Brain microvascular endothelial cell (primary cell): ENCODE measurements around the gene PGLYRP4.

Experiments used
- DNase-seq: peaks from one replicate; pipeline ENCODE4 v3.0.0-alpha.2; 2020
- H3K27ac ChIP-seq: fragments of 250-450 bp; sonication (Bioruptor Pico); 2 replicates; pipeline ENCODE4 v1.5.1; 2020; ENCODE audit warnings: mild to moderate bottlenecking, moderate library complexity
- H3K27me3 ChIP-seq: fragments of 250-450 bp; sonication (Bioruptor Pico); replicated peaks from 2 replicates; pipeline ENCODE4 v1.5.1; 2020; ENCODE audit warnings: mild to moderate bottlenecking
- H3K36me3 ChIP-seq: fragments of 250-450 bp; sonication (Bioruptor Pico); replicated peaks from 2 replicates; pipeline ENCODE4 v1.5.1; 2020; ENCODE audit warnings: mild to moderate bottlenecking
- H3K4me3 ChIP-seq: 2 replicates; pipeline ENCODE4 v1.5.1; 2011; ENCODE audit warnings: low read depth, mild to moderate bottlenecking, control low read depth, low read length, moderate library complexity
- CTCF ChIP-seq: IDR thresholded peaks from 2 replicates; pipeline ENCODE4 v1.5.1; 2011; ENCODE audit warnings: low read depth, mild to moderate bottlenecking, moderate library complexity, low read length, control low read depth, inconsistent platforms; ENCODE audit errors: missing control alignments
- in situ Hi-C: cut with HindIII; loops from 2 replicates; pipeline ENCODE4 v1.10.0; 2017; ENCODE audit warnings: low sequenced_read_pairs, low pct_ligation_motif_present

Gene PGLYRP4

DNA sequence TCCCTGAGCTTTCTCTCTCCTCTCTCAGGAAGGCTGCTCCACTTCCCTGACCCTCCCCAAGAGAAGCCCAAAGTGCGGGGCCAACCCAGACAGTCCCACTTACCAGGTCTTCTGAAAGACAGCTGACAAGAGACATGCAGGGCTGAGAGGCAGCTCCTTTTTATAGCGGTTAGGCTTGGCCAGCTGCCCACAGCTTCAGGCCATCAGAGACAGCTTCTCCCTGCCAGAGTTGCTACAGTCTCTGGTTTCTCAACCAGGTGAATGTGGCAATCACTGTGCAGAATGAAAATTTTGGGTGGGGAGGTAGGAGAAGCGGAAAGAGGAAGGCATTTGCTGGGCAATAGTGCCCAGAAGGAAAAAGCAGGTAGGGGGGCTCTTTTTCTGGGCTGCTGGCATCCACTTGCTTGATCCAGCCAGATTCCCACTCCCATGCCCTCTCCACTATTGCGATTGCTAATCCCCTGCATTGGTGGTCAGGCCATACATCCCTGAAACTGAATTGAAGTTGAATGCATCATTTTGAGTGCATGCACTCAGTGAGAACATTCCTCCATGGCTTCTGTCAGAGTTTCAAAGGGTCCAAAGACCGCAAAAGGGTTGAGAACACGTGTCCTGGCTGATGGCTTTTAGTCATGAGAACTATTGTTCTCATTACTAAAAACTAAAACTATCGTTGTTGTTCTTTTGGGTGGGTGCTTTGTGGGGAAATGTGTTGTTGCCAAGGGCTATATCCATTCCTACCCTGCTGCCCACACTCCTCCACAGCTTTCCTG, 42.5 kb upstream of the PGLYRP4 start, which contains the start of gene S100A8:
Gene S100A8, minus strand, starts transcription at position 136 of the 773 bp plus-strand sequence. CDS start 538 bp downstream, outside the sequence.
- in situ Hi-C loops: no loop called here
- no peaks in the 10 kb centered on the region for H3K36me3 ChIP-seq
- no peak for DNase-seq
- H3K4me3 ChIP-seq: no peak within 1 kb of the TSS
- no peak for TF ChIP-seq CTCF
- no peak within 1 kb of the TSS for H3K27ac ChIP-seq
- H3K27me3 ChIP-seq: no peaks in the 10 kb centered on the region

GRCh38 chr1:153389973-153390879, 41.6 kb upstream of the PGLYRP4 start:
- DNase-seq: no peak
- in situ Hi-C loops: no loop called here
- no peak for TF ChIP-seq CTCF

DNA sequence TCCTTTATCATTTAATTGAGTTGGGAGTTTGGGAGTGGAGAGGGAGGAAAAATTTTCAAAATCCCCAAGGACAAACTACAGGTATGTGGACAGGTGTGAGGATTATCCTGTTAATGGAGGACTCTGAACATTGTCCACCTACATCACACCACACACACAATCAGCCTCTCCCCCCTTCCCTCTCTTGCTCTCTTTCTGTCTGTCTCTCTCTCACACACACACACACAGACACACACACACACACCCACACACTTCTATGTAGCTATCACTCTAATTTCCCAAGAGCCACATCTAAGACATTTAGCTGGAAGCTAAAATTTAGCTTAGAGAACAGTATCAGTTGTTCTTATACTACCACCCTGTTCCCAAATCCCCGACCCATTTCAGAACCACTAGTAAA, 40.8 kb upstream of the PGLYRP4 start:
- in situ Hi-C loops: no loop called here
- no peak for DNase-seq
- no peaks in the 10 kb centered on the region for H3K27me3 ChIP-seq
- H3K4me3 ChIP-seq: no peak overlapping the region
- no peak overlapping the region for H3K27ac ChIP-seq
- no peaks in the 10 kb centered on the region for H3K36me3 ChIP-seq
- no peak for TF ChIP-seq CTCF

More at GRCh38 chr1:153389973-153390879, 41.6 kb upstream of the PGLYRP4 start:
- Histone ChIP-seq H3K36me3 (no peaks in the 10 kb centered on the region), H3K4me3 (no peak overlapping the region), H3K27ac (no peak overlapping the region), H3K27me3 (no peaks in the 10 kb centered on the region)

- in situ Hi-C loops: no loop called here
- Histone ChIP-seq H3K4me3 (no peak overlapping the region), H3K27ac (no peak overlapping the region), H3K36me3 (no peaks in the 10 kb centered on the region), H3K27me3 (no peaks in the 10 kb centered on the region)
- no peak for DNase-seq
- TF ChIP-seq CTCF: no peak
Measured at GRCh38 chr1:153387785-153388184, 39.1 kb upstream of the PGLYRP4 start.

GRCh38 chr1:153387001-153387400, 38.4 kb upstream of the PGLYRP4 start:
- in situ Hi-C loops: no loop called here
- TF ChIP-seq CTCF: no peak
- Histone ChIP-seq H3K36me3 (no peaks in the 10 kb centered on the region), H3K4me3 (no peak overlapping the region), H3K27me3 (no peaks in the 10 kb centered on the region), H3K27ac (no peak overlapping the region)
- DNase-seq: no peak
